Muscle layer of duodenum (tissue), 2 donors: Measurements from ENCODE around the gene SETDB2.

ENCODE experiments used
- H3K27ac ChIP-seq: one replicate; pipeline ENCODE4 v1.7.0; 2013; ENCODE audit warnings: mild to moderate bottlenecking, low read length
- H3K27me3 ChIP-seq: one replicate; pipeline ENCODE4 v1.7.0; 2013; ENCODE audit warnings: low read depth, mild to moderate bottlenecking, control low read depth, low read length
- H3K36me3 ChIP-seq, 2 donors: one replicate each; pipeline ENCODE4 v1.7.0; 2013; ENCODE audit warnings: low read length in 2 of 2, control low read depth in 1 of 2, mild to moderate bottlenecking in 1 of 2; ENCODE audit not compliant: insufficient read depth in 2 of 2, control insufficient read depth in 1 of 2
- H3K4me1 ChIP-seq, 2 donors: one replicate each; pipeline ENCODE4 v1.7.0; 2013; ENCODE audit warnings: low read length in 2 of 2, mild to moderate bottlenecking in 2 of 2, control low read depth in 1 of 2, moderate library complexity in 1 of 2; ENCODE audit not compliant: insufficient read depth in 2 of 2, control insufficient read depth in 1 of 2
- H3K4me3 ChIP-seq, 2 donors: one replicate each; pipeline ENCODE4 v1.7.0; 2013; ENCODE audit warnings: low read length in 2 of 2, low read depth in 1 of 2, mild to moderate bottlenecking in 1 of 2
- H3K9me3 ChIP-seq, 2 donors: one replicate each; pipeline ENCODE4 v1.7.0; 2013; ENCODE audit warnings: low read length in 2 of 2, control low read depth in 1 of 2, mild to moderate bottlenecking in 1 of 2; ENCODE audit not compliant: control insufficient read depth in 1 of 2
- donor health status: healthy.

SETDB2 gene

GRCh38 chr13:49453465-49453864 is 9.4 kb downstream of the SETDB2 start:
- no peaks in the 10 kb centered on the region for H3K9me3 ChIP-seq
- H3K36me3 ChIP-seq, result peaks cover 0 to 4% of the 10 kb centered on the region in 2 donors
- H3K4me3 ChIP-seq, result no peak overlapping the region
- peaks cover 0 to 9% of the 10 kb centered on the region in 2 donors for H3K4me1 ChIP-seq
- H3K27ac ChIP-seq, result no peak overlapping the region
- no peaks in the 10 kb centered on the region for H3K27me3 ChIP-seq

- Histone ChIP-seq H3K9me3 (no peaks in the 10 kb centered on the region), H3K4me3 (no peak overlapping the region), H3K36me3 (peaks cover 0 to 4% of the 10 kb centered on the region in 2 donors), H3K4me1 (peaks cover 0 to 9% of the 10 kb centered on the region in 2 donors), H3K27ac (no peak overlapping the region), H3K27me3 (no peaks in the 10 kb centered on the region)
Observed at GRCh38 chr13:49454388-49455006, 10.4 kb downstream of the SETDB2 start.

- Histone ChIP-seq H3K36me3 (peaks cover 0 to 4% of the 10 kb centered on the region in 2 donors), H3K4me3 (no peak overlapping the region), H3K9me3 (no peaks in the 10 kb centered on the region), H3K27ac (peak overlapping the region; percentile 14), H3K4me1 (peaks cover 0 to 9% of the 10 kb centered on the region in 2 donors), H3K27me3 (no peaks in the 10 kb centered on the region)
Observed at GRCh38 chr13:49455007-49455398, 10.9 kb downstream of the SETDB2 start.

GRCh38 chr13:49456156-49456555 is 12.1 kb downstream of the SETDB2 start:
- peaks cover 0 to 9% of the 10 kb centered on the region in 2 donors for H3K4me1 ChIP-seq
- H3K9me3 ChIP-seq, result no peaks in the 10 kb centered on the region
- H3K4me3 ChIP-seq, result no peak overlapping the region
- H3K27ac ChIP-seq, result no peak overlapping the region
- no peaks in the 10 kb centered on the region for H3K27me3 ChIP-seq
- H3K36me3 ChIP-seq, result peaks cover 7 to 10% of the 10 kb centered on the region in 2 donors

GRCh38 chr13:49457221-49457620 is 13.1 kb downstream of the SETDB2 start:
- peaks cover 15 to 21% of the 10 kb centered on the region in 2 donors for H3K36me3 ChIP-seq
- no peak overlapping the region for H3K27ac ChIP-seq
- peaks cover 0 to 9% of the 10 kb centered on the region in 2 donors for H3K4me1 ChIP-seq
- H3K9me3 ChIP-seq, result no peaks in the 10 kb centered on the region
- H3K4me3 ChIP-seq, result no peak overlapping the region
- no peaks in the 10 kb centered on the region for H3K27me3 ChIP-seq

- no peak overlapping the region for H3K4me3 ChIP-seq
- H3K27me3 ChIP-seq, result no peaks in the 10 kb centered on the region
- peaks cover 0 to 2% of the 10 kb centered on the region in 2 donors for H3K4me1 ChIP-seq
- H3K9me3 ChIP-seq, result peaks cover 0 to 2% of the 10 kb centered on the region in 2 donors
- no peak overlapping the region for H3K27ac ChIP-seq
- H3K36me3 ChIP-seq, result peaks cover 29 to 38% of the 10 kb centered on the region in 2 donors
Observed at GRCh38 chr13:49459580-49459979, 15.5 kb downstream of the SETDB2 start.

GRCh38 chr13:49464085-49464484 is 20.0 kb downstream of the SETDB2 start:
- Histone ChIP-seq H3K27me3 (no peaks in the 10 kb centered on the region), H3K4me3 (no peak overlapping the region), H3K9me3 (peaks cover 0 to 2% of the 10 kb centered on the region in 2 donors), H3K27ac (no peak overlapping the region), H3K4me1 (no peaks in the 10 kb centered on the region), H3K36me3 (peaks cover 29 to 56% of the 10 kb centered on the region in 2 donors)

GRCh38 chr13:49464621-49465325 is 20.7 kb downstream of the SETDB2 start:
- Histone ChIP-seq H3K27me3 (no peaks in the 10 kb centered on the region), H3K4me1 (no peaks in the 10 kb centered on the region), H3K4me3 (no peak overlapping the region), H3K9me3 (peaks cover 0 to 2% of the 10 kb centered on the region in 2 donors), H3K27ac (no peak overlapping the region), H3K36me3 (peaks cover 29 to 57% of the 10 kb centered on the region in 2 donors)

- Histone ChIP-seq H3K27ac (no peak overlapping the region), H3K9me3 (peaks cover 0 to 2% of the 10 kb centered on the region in 2 donors), H3K27me3 (no peaks in the 10 kb centered on the region), H3K36me3 (peaks cover 20 to 64% of the 10 kb centered on the region in 2 donors), H3K4me3 (no peak overlapping the region), H3K4me1 (no peaks in the 10 kb centered on the region)
Observed at GRCh38 chr13:49466292-49466838, 22.3 kb downstream of the SETDB2 start.

GRCh38 chr13:49472186-49472585 is 28.1 kb downstream of the SETDB2 start:
- Histone ChIP-seq H3K36me3 (peaks cover 18 to 48% of the 10 kb centered on the region in 2 donors), H3K4me1 (no peaks in the 10 kb centered on the region), H3K4me3 (no peak overlapping the region), H3K27me3 (no peaks in the 10 kb centered on the region), H3K27ac (no peak overlapping the region), H3K9me3 (no peaks in the 10 kb centered on the region)

GRCh38 chr13:49476529-49476928 is 32.5 kb downstream of the SETDB2 start:
- peaks cover 30 to 43% of the 10 kb centered on the region in 2 donors for H3K36me3 ChIP-seq

More at GRCh38 chr13:49476529-49476928, 32.5 kb downstream of the SETDB2 start:
- Histone ChIP-seq H3K4me1 (no peaks in the 10 kb centered on the region), H3K9me3 (no peaks in the 10 kb centered on the region), H3K27me3 (no peaks in the 10 kb centered on the region), H3K4me3 (no peak overlapping the region), H3K27ac (no peak overlapping the region)
